NCI-H2107 treated with DMSO at 0.1 percent for 48 hours (cell line): Measurements from ENCODE around the gene HRCT1.
"Not testable (repeated sequence)": the region's sequence is repeated elsewhere in the genome, so short reads cannot be mapped to it uniquely, and the experiment has no call there.

Source experiments
- DNase-seq: peaks from one replicate; lab custom pipeline; 2025; ENCODE audit not compliant: unreplicated experiment; lab: John Stamatoyannopoulos, UW

Gene HRCT1

GRCh38 chr9:35905912-35906679 is at the start of gene HRCT1:
Gene HRCT1 (plus strand): TSS chr9:35906202. CDS start chr9:35906288, 86 bp downstream.
- DNase-seq = peak; percentile 51

DNA sequence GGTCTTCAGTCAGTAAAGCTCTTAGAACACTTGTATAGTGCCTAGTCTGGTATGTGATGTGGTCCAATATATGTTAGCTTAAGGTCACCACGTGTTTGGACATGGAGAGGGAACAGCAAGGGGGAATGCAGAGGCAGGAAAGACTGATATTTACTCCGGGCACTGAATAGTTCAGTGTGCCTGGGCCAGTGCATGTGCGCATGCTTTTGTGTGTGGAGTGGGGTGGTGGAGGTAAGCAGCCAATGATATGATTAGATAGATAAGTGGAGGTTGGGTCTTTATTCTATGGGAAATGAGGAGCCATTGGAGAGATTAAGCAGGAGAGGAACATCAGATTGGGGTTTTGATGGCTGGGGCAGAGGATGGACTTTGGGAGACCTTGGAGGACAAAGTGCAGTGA is 49.8 kb upstream of the HRCT1 start:
- DNase-seq = no peak

GRCh38 chr9:35856882-35857281 is 49.1 kb upstream of the HRCT1 start:
- no peak for DNase-seq

GRCh38 chr9:35858458-35858857 is 47.5 kb upstream of the HRCT1 start:
- DNase-seq = no peak

DNA sequence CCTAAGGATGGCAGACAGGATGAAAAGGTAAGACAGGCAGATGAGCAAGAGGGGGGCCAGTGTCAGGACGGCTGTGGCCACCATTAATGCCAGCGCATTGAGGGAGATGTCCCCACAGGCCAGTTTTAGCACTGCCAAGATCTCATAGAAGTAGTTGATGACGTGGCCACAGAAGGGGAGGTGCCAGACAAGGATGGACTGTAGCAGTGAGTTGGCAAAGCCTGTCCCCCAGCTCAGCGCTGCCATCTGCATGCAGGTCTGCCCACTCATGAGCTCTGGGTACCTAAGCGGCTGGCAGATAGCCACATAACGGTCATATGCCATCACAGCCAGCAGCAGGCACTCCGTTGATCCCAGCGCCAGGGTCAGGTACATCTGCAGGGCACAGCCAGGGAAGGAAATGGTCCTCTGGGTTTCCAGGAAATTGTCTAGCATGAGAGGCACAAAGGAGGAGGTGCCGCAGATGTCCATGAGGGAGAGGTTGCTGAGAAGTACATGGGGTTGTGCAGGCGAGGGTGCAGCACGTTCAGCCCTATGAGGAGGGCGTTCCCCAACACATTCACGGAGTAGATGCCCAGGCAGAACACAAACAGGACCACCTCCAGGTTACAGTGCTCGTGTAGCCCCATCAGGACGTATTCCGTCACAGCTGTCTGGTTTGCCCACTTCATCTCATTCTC is 46.6 kb upstream of the HRCT1 start:
- no peak for DNase-seq

- DNase-seq = no peak
Measured at GRCh38 chr9:35859990-35860339, 46.0 kb upstream of the HRCT1 start.

- no peak for DNase-seq
Measured at GRCh38 chr9:35861161-35861897, 44.7 kb upstream of the HRCT1 start.

DNA sequence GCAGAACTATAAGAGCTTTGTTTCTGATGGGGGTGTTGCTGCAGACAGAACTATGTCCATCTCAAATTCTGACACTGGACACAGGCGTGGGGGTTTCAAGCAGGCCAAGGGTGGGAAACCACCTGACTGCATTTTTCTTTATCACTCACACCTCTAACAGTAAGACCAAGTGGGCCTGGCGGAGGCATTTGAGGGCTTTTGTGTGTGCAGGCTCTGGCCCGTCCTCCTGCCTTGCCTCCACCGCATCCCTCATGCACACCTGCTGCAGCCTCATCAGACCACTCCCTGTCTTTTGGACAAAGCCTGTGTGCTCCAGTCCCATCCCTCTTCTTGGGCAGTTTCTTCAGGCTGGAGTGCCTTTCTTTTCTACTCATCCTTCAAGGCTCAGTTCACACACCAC is 43.7 kb upstream of the HRCT1 start:
- DNase-seq = no peak

DNA sequence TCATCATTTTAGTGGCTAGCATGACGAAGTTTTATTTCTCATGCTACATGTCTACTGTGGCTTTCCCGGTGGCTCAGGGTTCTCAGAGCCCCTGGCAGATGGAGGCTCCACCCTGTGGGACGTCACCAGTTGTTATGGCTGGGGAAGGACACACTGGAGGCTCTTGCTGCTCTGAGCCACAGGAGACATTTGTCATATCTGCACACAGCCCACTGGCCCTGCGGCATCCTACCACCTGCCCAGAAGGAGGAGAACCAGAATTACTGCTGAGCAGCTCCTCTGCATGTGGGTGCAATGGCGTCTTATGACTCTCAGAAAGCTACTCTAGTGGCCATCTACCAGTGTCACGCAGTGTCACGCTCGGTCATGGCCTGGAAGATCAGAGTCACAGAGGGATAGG is 42.4 kb upstream of the HRCT1 start:
- no peak for DNase-seq

- DNase-seq = no peak
Measured at GRCh38 chr9:35864695-35865255, 41.2 kb upstream of the HRCT1 start.

GRCh38 chr9:35867538-35867937 is 38.5 kb upstream of the HRCT1 start:
- DNase-seq = no peak

DNA sequence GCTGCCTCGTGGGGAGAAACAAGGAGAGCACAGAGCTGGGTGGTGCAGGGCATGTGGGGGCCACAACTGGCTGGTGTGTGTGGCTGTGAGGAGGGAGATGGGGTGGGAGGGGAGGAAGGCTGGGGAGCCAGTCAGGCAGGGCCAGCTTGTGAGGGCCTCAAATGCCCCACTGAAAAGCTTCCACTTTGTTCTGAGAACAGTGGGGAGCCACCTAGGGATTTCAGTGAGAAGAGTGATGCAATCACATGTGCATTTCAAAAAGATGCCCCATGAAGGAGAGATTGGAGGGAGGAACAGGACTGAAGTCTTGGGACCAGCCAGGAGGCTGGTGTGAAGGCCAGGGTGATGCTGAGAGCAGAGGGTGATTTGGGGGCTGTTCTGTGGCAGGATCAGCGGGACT is 37.1 kb upstream of the HRCT1 start:
- DNase-seq = no peak

GRCh38 chr9:35869621-35870216 is 36.3 kb upstream of the HRCT1 start:
- DNase-seq = no peak

- no peak for DNase-seq
Measured at GRCh38 chr9:35870351-35870923, 35.6 kb upstream of the HRCT1 start, which contains the start of gene OR13J1. Gene OR13J1 (minus strand): TSS chr9:35870401. CDS start chr9:35870401, 0 bp downstream.

GRCh38 chr9:35871545-35871944 is 34.5 kb upstream of the HRCT1 start:
- peak; percentile 35 for DNase-seq

GRCh38 chr9:35872505-35872904 is 33.5 kb upstream of the HRCT1 start:
- DNase-seq = no peak

- peak; percentile 62 for DNase-seq
Measured at GRCh38 chr9:35882263-35882848, 23.6 kb upstream of the HRCT1 start.

GRCh38 chr9:35882996-35883395 is 23.0 kb upstream of the HRCT1 start:
- DNase-seq = no peak

GRCh38 chr9:35884908-35885307 is 21.1 kb upstream of the HRCT1 start:
- DNase-seq = not testable (repeated sequence)

GRCh38 chr9:35891646-35892045 is 14.4 kb upstream of the HRCT1 start:
- DNase-seq = no peak
